NB4 (cell line): ENCODE data around the gene RC3H2.

Experiments
- CTCF ChIP-seq: IDR thresholded peaks from one replicate; pipeline ENCODE4 v1.5.1; 2012; ENCODE audit warnings: low read depth, low read length
- POLR2A ChIP-seq: IDR thresholded peaks from 2 replicates; pipeline ENCODE4 v1.6.1; 2011; ENCODE audit warnings: mild to moderate bottlenecking; ENCODE audit not compliant: insufficient read length; ENCODE audit errors: extremely low read depth
- TF ChIP-seq, protein P1 (sequence below): IDR thresholded peaks from 2 replicates; pipeline ENCODE4 v1.6.1; 2011; ENCODE audit warnings: low read depth, low read length

DNA sequence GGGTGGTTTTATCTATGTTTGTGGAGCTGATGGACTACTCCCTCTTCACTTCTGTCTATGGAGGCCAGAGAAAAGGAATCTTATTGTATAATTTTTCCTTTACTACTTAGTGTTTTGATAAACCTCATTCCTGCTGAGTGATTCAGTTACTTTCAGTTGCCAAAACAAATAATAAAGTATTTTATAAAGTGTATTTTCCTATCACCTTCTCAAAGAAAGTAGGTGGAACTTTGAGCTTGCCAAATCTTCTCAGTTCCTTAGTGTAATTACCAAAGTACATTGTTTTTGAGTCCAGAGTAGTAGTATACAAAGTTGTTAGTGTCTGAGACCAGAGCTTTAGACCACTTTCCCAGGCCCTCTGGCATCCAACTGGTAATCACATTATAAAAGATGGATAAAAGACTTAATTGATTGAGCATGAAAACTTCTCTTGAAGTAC is 49.1 kb upstream of the RC3H2 start:
- no peak for TF ChIP-seq POLR2A
- no peak for TF ChIP-seq CTCF
- TF ChIP-seq, protein P1, sequence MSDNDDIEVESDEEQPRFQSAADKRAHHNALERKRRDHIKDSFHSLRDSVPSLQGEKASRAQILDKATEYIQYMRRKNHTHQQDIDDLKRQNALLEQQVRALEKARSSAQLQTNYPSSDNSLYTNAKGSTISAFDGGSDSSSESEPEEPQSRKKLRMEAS: no peak
